GM12878 (cell line): ENCODE data around the gene FOS. TPM values are rescaled to one million over a fixed set of nuclear protein-coding genes. Genes with fewer than 3 reads are reported as not detected.

Experiments used
- ATAC-seq: fragments of 200-7000 bp; cut with Tn5 transposase; 3 replicates; pipeline ENCODE4 v1.9.1; 2020; ENCODE audit warnings: mild to moderate bottlenecking, moderate library complexity
- BruUV-seq: library from RNA; stranded (reverse); fragments of 400-500 nt; replicated peaks from 2 replicates; lab custom pipeline; 2021; lab: Mats Ljungman, UMichigan
- CTCF ChIA-PET: fragments of 300-600 bp; sonication (Branson Sonifier 250); formaldehyde crosslinking; extraction: SDS; loops from one replicate; lab custom pipeline; 2021; ENCODE audit warnings: inconsistent platforms; lab: Yijun Ruan, JAX
- POLR2A ChIA-PET: fragments of 350-600 bp; formaldehyde crosslinking; extraction: SDS; loops from one replicate; lab custom pipeline; 2021; ENCODE audit warnings: inconsistent platforms; lab: Charles Lee
- RAD21 ChIA-PET: fragments of 300-600 bp; sonication (Branson Sonifier 250); formaldehyde crosslinking; loops from one replicate; lab custom pipeline; 2023; ENCODE audit warnings: antibody characterized with exemption; ENCODE audit not compliant: unreplicated experiment; lab: Charles Lee
- SMC1A ChIA-PET: fragments of 300-600 bp; sonication (Branson Sonifier 250); formaldehyde crosslinking; loops from one replicate; lab custom pipeline; 2023; ENCODE audit not compliant: unreplicated experiment, uncharacterized antibody; lab: Charles Lee
- DNase-seq: peaks from one replicate; pipeline ENCODE4 v3.0.0-alpha.2; 2011; ENCODE audit warnings: low read depth, low spot score
- FAIRE-seq: peaks from 3 replicates; lab custom pipeline; 2011; peaks lifted over from hg19 to GRCh38; lab: Jason Lieb, UNC
- H2AFZ ChIP-seq: 2 replicates; pipeline ENCODE4 v1.6.0; 2011; ENCODE audit warnings: low read depth, low read length, control low read depth; ENCODE audit not compliant: control insufficient read depth
- H3K27ac ChIP-seq: 2 replicates; pipeline ENCODE4 v1.5.1; 2011; ENCODE audit warnings: control low read depth; ENCODE audit not compliant: control insufficient read depth, insufficient read depth
- H3K27me3 ChIP-seq, 2 experiments: replicated peaks in 1 of 2; 2 replicates each; pipeline versions ENCODE4 v1.6.0 to v1.6.1; 2011; ENCODE audit warnings: low read length in 1 of 2; ENCODE audit not compliant: control insufficient read depth in 2 of 2, insufficient read depth in 2 of 2
- H3K36me3 ChIP-seq, 2 experiments: 2 replicates each; pipeline ENCODE4 v1.5.1; 2011; ENCODE audit warnings: low read length in 1 of 2; ENCODE audit not compliant: control insufficient read depth in 2 of 2, insufficient read depth in 2 of 2
- H3K4me1 ChIP-seq: 2 replicates; pipeline ENCODE4 v1.6.1; 2011; ENCODE audit warnings: mild to moderate bottlenecking, low read length, moderate library complexity, mixed read lengths; ENCODE audit not compliant: control insufficient read depth, insufficient read depth
- H3K4me2 ChIP-seq: 2 replicates; pipeline ENCODE4 v1.6.0; 2011; ENCODE audit warnings: control low read depth; ENCODE audit not compliant: control insufficient read depth, insufficient read depth
- H3K4me3 ChIP-seq: fragments of 200-600 bp; sonication (generic); 2 replicates; pipeline ENCODE4 v1.5.1; 2016
- H3K79me2 ChIP-seq: 2 replicates; pipeline ENCODE4 v1.6.0; 2011; ENCODE audit warnings: low read length; ENCODE audit not compliant: control insufficient read depth, insufficient read depth
- H3K9ac ChIP-seq: 2 replicates; pipeline ENCODE4 v1.8.0; 2011; ENCODE audit warnings: low read length, control low read depth, mixed read lengths; ENCODE audit not compliant: control insufficient read depth, insufficient read depth
- H3K9me3 ChIP-seq: replicated peaks from 3 replicates; pipeline ENCODE4 v1.5.1; 2011; ENCODE audit warnings: mild to moderate bottlenecking, low read length; ENCODE audit not compliant: control insufficient read depth, insufficient read depth
- H4K20me1 ChIP-seq: 2 replicates; pipeline ENCODE4 v1.6.0; 2011; ENCODE audit not compliant: control insufficient read depth, insufficient read depth
- EED ChIP-seq: sonication (generic); IDR thresholded peaks from 2 replicates; pipeline ENCODE4 v1.6.1; 2016; ENCODE audit warnings: antibody characterized with exemption, low read depth
- ESRRA ChIP-seq: IDR thresholded peaks from 2 replicates; pipeline ENCODE4 v1.6.1; 2012; ENCODE audit warnings: mild to moderate bottlenecking, low read length, improper control_type of control experiment
- ETV6 ChIP-seq, 2 experiments: fragments of 450-650 bp in 1 of 2; IDR thresholded peaks in 1 of 2; conservative IDR thresholded peaks in 1 of 2; 2 replicates each; pipeline ENCODE4 v1.6.1; 2014; ENCODE audit warnings: antibody characterized with exemption in 1 of 2, borderline replicate concordance in 1 of 2, low read depth in 1 of 2, mild to moderate bottlenecking in 1 of 2, moderate library complexity in 1 of 2
- FOXM1 ChIP-seq: IDR thresholded peaks from 2 replicates; pipeline ENCODE4 v1.6.1; 2012; ENCODE audit warnings: low read depth, mild to moderate bottlenecking, inconsistent platforms, low read length, moderate library complexity
- HCFC1 ChIP-seq: fragments of 150-350 bp; IDR thresholded peaks from 2 replicates; pipeline ENCODE4 v1.6.1; 2014; ENCODE audit warnings: low read length
- HDAC2 ChIP-seq: fragments of 200-600 bp; sonication (generic); IDR thresholded peaks from 2 replicates; pipeline ENCODE4 v1.6.1; 2017
- IKZF2 ChIP-seq, 2 experiments: fragments of 450-650 bp; IDR thresholded peaks; 2 replicates each; pipeline ENCODE4 v1.6.1; 2017; ENCODE audit warnings: mild to moderate bottlenecking in 2 of 2, moderate library complexity in 2 of 2
- KAT2A ChIP-seq: conservative IDR thresholded peaks from 2 replicates; pipeline ENCODE4 v1.6.1; 2011; ENCODE audit warnings: low read depth, low read length; ENCODE audit not compliant: control insufficient read depth
- LARP7 ChIP-seq: fragments of 450-650 bp; IDR thresholded peaks from 2 replicates; pipeline ENCODE4 v1.6.1; 2017; ENCODE audit warnings: mild to moderate bottlenecking
- NFXL1 ChIP-seq: fragments of 450-650 bp; IDR thresholded peaks from 2 replicates; pipeline ENCODE4 v1.6.1; 2017; ENCODE audit warnings: antibody characterized with exemption, mild to moderate bottlenecking, borderline replicate concordance
- SPI1 ChIP-seq: IDR thresholded peaks from 2 replicates; pipeline ENCODE4 v1.6.1; 2011; ENCODE audit warnings: low read depth, mild to moderate bottlenecking, low read length, moderate library complexity, borderline replicate concordance; ENCODE audit not compliant: insufficient read depth
- WGBS: methylation state at CpG from one replicate; pipeline ENCODE4 v1.1.6; 2016; ENCODE audit warnings: low lambda C conversion rate; ENCODE audit not compliant: insufficient replicate concordance, insufficient coverage; ENCODE audit errors: missing lambda C conversion rate; 5-methylcytosine and 5-hydroxymethylcytosine counted together
- in situ Hi-C: fragments of 300-500 bp; cut with MboI; formaldehyde crosslinking; loops from 9 replicates; pipeline ENCODE4 v1.14.3; 2018; ENCODE audit warnings: mixed read lengths
- intact Hi-C: fragments of 100-400 bp; cut with micrococcal nuclease; formaldehyde crosslinking; loops from one replicate; pipeline ENCODE4 v1.14.2; 2022; ENCODE audit not compliant: unreplicated experiment
- polyA plus RNA-seq, 11 experiments: library from polyadenylated mRNA; depleted of rRNA in 4 of 11; unstranded in 6 of 11; stranded (reverse) in 5 of 11; fragments of >200 nt; fragmentation: Nextera tagmentation in 4 of 11; fragmentation: Illumina TruSeq in 1 of 11; extraction: Ambion mirVana in 4 of 11; extraction: Trizol in 1 of 11; gene quantifications; 1 replicate in 1 of 11; 2 replicates in 10 of 11; pipeline versions ENCODE4 v1.2.1 to v1.2.3, GENCODE V29; 2011 to 2016; ENCODE audit warnings: inconsistent platforms in 2 of 11, missing spikeins in 2 of 11, low read depth in 1 of 11
- total RNA-seq, 4 experiments: library from RNA; depleted of rRNA in 3 of 4; stranded (reverse); fragments of >200 nt in 3 of 4; fragmentation: Illumina TruSeq in 1 of 4; extraction: Trizol in 1 of 4; gene quantifications; 2 replicates each; pipeline versions ENCODE4 v1.2.1 to v1.2.3, GENCODE V29; 2013 to 2021
- TF ChIP-seq, protein P1 (sequence below): fragments of 450-650 bp; IDR thresholded peaks from 2 replicates; pipeline ENCODE4 v1.6.1; 2017; ENCODE audit warnings: mild to moderate bottlenecking, moderate library complexity
- TF ChIP-seq, protein P2 (sequence below): fragments of 450-650 bp; IDR thresholded peaks from 2 replicates; pipeline ENCODE4 v1.6.1; 2014; ENCODE audit warnings: mild to moderate bottlenecking
- TF ChIP-seq, protein P3 (sequence below): IDR thresholded peaks from 2 replicates; pipeline ENCODE4 v1.6.1; 2011; ENCODE audit warnings: mild to moderate bottlenecking, low read depth, low read length, moderate library complexity; ENCODE audit not compliant: insufficient replicate concordance

Gene FOS
- total and polyA plus RNA-seq, 10 of the 15 experiments (the other 5 are each of a cell fraction or from before 2014, with no cell fraction given), result 0.02 to 0.95 (median 0.38) TPM

DNA sequence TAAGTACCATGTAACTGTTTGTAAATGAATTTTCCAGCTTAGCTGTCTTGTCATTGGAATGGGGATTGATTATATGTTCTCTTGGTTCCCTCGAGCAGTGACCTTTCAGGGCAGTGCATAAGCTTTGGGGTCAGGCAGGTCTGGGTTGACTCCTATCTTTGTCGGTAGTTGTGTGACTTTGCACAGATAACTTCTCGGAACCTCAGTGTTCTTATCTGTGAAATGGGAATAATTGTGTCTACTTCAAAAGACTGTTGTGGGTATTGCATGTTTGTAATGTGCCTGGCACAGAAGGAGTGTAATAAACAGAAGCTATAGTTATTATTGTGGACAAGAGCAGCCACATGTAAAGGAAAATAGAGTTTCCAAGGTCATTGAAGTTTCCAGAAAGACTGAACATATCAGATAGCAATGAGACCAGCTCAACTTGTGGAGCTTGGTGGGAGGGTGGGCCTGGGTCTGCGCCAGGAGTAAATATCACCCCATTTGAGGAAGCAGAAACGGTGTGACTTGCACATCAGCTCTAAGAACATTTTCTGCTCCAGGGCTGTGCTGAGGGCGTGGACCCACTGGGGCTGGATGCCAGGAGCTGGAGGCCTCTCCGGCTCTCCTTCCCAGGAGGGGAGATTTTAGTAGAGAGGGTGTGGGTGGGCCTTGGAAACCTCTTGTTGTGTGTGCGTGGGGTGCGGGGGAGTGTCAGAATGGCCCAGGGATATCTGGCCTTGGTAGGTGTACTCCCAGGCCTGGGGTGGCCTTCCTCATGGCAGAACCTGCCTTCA lies 19.7 kb downstream of the FOS start:
- no peak overlapping the region for H3K27ac ChIP-seq
- no peak overlapping the region for H2AFZ ChIP-seq
- H3K9me3 ChIP-seq, result no peaks in the 10 kb centered on the region
- POLR2A ChIA-PET, result interaction anchor here (0.6 to 1.3 kb wide), 5 partner anchors 22 to 420 kb away, joined by 3 to 10 read pairs (median 3); partner anchors contain the start of gene NEK9
- CTCF ChIA-PET, result interaction anchor here (0.6 to 14.0 kb wide), 17 partner anchors 9 to 437 kb away, joined by 3 to 279 read pairs (median 3); partner anchors contain the start of gene NEK9
- BruUV-seq, result no TSS peak
- no peak overlapping the region for H3K4me2 ChIP-seq
- peaks cover 17% of the 10 kb centered on the region for H3K4me1 ChIP-seq
- intact Hi-C loops (loop anchor here (10.0 kb wide), 2 partner anchors 74 to 434 kb away; no protein-coding TSS in a partner anchor), in situ Hi-C loops (no loop called here)
- ATAC-seq, result no peak
- H3K4me3 ChIP-seq, result no peak overlapping the region
- no peaks in the 10 kb centered on the region for H3K36me3 ChIP-seq
- no peaks in the 10 kb centered on the region for H3K79me2 ChIP-seq
- RAD21 ChIA-PET, result interaction anchor here (0.6 to 6.3 kb wide), 5 partner anchors 32 to 189 kb away, joined by 3 to 57 read pairs (median 4); no protein-coding TSS in a partner anchor
- no peak for FAIRE-seq
- no peak for DNase-seq
- WGBS, result 81% methylated on average over 9 of the region's 9 CpGs
- SMC1A ChIA-PET, result interaction anchor here (0.7 to 13.3 kb wide), 8 partner anchors 9 to 364 kb away, joined by 3 to 154 read pairs (median 4); no protein-coding TSS in a partner anchor
- H3K27me3 ChIP-seq, result no peaks in the 10 kb centered on the region
- H4K20me1 ChIP-seq, result no peaks in the 10 kb centered on the region
- no peak overlapping the region for H3K9ac ChIP-seq
- TF ChIP-seq KAT2A (no peak), NFXL1 (no peak), EED (no peak), SPI1 (no peak), FOXM1 (no peak), ESRRA (no peak), ETV6 (conservative IDR thresholded peaks at IDR 0.05 in 1 of 2, IDR thresholded peaks at IDR 0.05 in 1 of 2; ENCODE audit: borderline replicate concordance in 1 of 2, low read depth in 1 of 2) (no peak), HDAC2 (no peak), HCFC1 (no peak), IKZF2 (IDR thresholded peaks at IDR 0.05) (no peak), LARP7 (no peak)
- TF ChIP-seq, protein P1, sequence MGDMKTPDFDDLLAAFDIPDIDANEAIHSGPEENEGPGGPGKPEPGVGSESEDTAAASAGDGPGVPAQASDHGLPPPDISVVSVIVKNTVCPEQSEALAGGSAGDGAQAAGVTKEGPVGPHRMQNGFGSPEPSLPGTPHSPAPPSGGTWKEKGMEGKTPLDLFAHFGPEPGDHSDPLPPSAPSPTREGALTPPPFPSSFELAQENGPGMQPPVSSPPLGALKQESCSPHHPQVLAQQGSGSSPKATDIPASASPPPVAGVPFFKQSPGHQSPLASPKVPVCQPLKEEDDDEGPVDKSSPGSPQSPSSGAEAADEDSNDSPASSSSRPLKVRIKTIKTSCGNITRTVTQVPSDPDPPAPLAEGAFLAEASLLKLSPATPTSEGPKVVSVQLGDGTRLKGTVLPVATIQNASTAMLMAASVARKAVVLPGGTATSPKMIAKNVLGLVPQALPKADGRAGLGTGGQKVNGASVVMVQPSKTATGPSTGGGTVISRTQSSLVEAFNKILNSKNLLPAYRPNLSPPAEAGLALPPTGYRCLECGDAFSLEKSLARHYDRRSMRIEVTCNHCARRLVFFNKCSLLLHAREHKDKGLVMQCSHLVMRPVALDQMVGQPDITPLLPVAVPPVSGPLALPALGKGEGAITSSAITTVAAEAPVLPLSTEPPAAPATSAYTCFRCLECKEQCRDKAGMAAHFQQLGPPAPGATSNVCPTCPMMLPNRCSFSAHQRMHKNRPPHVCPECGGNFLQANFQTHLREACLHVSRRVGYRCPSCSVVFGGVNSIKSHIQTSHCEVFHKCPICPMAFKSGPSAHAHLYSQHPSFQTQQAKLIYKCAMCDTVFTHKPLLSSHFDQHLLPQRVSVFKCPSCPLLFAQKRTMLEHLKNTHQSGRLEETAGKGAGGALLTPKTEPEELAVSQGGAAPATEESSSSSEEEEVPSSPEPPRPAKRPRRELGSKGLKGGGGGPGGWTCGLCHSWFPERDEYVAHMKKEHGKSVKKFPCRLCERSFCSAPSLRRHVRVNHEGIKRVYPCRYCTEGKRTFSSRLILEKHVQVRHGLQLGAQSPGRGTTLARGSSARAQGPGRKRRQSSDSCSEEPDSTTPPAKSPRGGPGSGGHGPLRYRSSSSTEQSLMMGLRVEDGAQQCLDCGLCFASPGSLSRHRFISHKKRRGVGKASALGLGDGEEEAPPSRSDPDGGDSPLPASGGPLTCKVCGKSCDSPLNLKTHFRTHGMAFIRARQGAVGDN, result no peak
- TF ChIP-seq, protein P2, sequence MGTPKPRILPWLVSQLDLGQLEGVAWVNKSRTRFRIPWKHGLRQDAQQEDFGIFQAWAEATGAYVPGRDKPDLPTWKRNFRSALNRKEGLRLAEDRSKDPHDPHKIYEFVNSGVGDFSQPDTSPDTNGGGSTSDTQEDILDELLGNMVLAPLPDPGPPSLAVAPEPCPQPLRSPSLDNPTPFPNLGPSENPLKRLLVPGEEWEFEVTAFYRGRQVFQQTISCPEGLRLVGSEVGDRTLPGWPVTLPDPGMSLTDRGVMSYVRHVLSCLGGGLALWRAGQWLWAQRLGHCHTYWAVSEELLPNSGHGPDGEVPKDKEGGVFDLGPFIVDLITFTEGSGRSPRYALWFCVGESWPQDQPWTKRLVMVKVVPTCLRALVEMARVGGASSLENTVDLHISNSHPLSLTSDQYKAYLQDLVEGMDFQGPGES, result no peak
- TF ChIP-seq, protein P3, sequence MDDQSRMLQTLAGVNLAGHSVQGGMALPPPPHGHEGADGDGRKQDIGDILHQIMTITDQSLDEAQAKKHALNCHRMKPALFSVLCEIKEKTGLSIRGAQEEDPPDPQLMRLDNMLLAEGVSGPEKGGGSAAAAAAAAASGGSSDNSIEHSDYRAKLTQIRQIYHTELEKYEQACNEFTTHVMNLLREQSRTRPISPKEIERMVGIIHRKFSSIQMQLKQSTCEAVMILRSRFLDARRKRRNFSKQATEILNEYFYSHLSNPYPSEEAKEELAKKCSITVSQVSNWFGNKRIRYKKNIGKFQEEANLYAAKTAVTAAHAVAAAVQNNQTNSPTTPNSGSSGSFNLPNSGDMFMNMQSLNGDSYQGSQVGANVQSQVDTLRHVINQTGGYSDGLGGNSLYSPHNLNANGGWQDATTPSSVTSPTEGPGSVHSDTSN, result no peak
